NCI-H524 (cell line): ENCODE measurements around the gene MASP1.

ENCODE experiments used
- DNase-seq, 2 experiments: peaks; one replicate each; lab custom pipeline; 2025; lab: John Stamatoyannopoulos, UW

MASP1 gene

GRCh38 chr3:187291512-187292132, at the start of gene MASP1:
MASP1 (minus strand) TSS chr3:187291737; CDS start chr3:187291632, 105 bp downstream.
- peak in 1 of 2 experiments; percentile 15 for DNase-seq

- DNase-seq: no peak
Observed at GRCh38 chr3:187340578-187340977, 49.0 kb upstream of the MASP1 start.

- DNase-seq: no peak
Observed at GRCh38 chr3:187336322-187336721, 44.8 kb upstream of the MASP1 start.

GRCh38 chr3:187334904-187335303, 43.4 kb upstream of the MASP1 start:
- DNase-seq: no peak

GRCh38 chr3:187328691-187329090, 37.2 kb upstream of the MASP1 start:
- no peak for DNase-seq

GRCh38 chr3:187327845-187328244, 36.3 kb upstream of the MASP1 start:
- no peak for DNase-seq

- no peak for DNase-seq
Observed at GRCh38 chr3:187325632-187326031, 34.1 kb upstream of the MASP1 start.

- no peak for DNase-seq
Observed at GRCh38 chr3:187323091-187323490, 31.6 kb upstream of the MASP1 start.

- no peak for DNase-seq
Observed at GRCh38 chr3:187322291-187322690, 30.8 kb upstream of the MASP1 start.

- no peak for DNase-seq
Observed at GRCh38 chr3:187321766-187322165, 30.2 kb upstream of the MASP1 start.

- DNase-seq: peak; percentile 89 to 94
Observed at GRCh38 chr3:187319699-187320302, 28.3 kb upstream of the MASP1 start.

GRCh38 chr3:187318819-187319616, 27.5 kb upstream of the MASP1 start:
- peak; percentile 82 to 87 for DNase-seq

GRCh38 chr3:187315872-187316271, 24.3 kb upstream of the MASP1 start:
- no peak for DNase-seq

- DNase-seq: no peak
Observed at GRCh38 chr3:187314176-187314575, 22.6 kb upstream of the MASP1 start.

- no peak for DNase-seq
Observed at GRCh38 chr3:187310954-187311470, 19.5 kb upstream of the MASP1 start.

- DNase-seq: no peak
Observed at GRCh38 chr3:187310226-187310625, 18.7 kb upstream of the MASP1 start.

- DNase-seq: no peak
Observed at GRCh38 chr3:187305881-187306280, 14.3 kb upstream of the MASP1 start.

GRCh38 chr3:187299611-187300010, 8.1 kb upstream of the MASP1 start:
- DNase-seq: no peak

- DNase-seq: no peak
Observed at GRCh38 chr3:187296911-187297310, 5.4 kb upstream of the MASP1 start.

- DNase-seq: no peak
Observed at GRCh38 chr3:187296058-187296457, 4.5 kb upstream of the MASP1 start.

- peak; percentile 20 to 42 for DNase-seq
Observed at GRCh38 chr3:187295316-187296034, 3.9 kb upstream of the MASP1 start.
